Midbrain (tissue), 1 donor: Measurements from ENCODE around the gene ADGB.

ENCODE experiments used
- DNase-seq: peaks from one replicate; lab custom pipeline; 2025; lab: John Stamatoyannopoulos, UW

The ADGB gene

DNA sequence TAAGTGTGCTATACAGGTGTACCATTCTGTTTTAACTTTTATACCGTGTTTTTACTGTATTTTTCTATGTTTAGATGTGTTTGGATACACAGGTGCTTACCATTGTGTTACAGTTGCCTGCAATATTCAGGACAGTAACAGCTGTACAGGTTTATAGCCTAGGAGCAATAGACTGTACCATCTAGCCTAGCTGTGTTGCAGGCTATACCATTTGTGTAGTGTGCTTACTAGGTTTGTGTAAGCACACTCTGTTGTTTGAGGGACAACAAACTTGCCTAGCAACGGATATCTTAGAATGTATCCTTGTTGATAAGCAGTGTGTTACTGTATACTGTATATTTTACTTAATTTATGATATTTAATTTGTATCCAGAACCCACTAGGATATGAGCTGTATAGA lies 35.2 kb downstream of the ADGB start:
- DNase-seq: no peak

DNA sequence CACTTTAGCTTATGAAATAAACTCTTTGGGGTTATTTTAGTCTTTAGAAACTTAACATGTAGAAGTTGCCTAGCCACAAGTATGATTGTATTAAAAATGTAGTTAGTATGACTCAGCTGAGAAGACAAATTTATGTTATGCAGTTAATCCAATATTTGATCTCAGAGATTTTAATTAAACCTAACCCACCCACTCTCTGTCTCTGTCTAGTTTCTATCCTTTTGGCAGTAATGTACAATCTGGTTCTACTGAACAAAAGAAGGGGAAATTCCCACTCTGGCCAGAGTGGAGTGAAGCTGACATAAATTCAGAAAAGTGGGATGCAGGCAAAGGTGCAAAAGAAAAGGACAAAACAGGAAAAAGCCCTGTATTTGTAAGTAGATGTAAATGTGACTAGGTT lies 36.4 kb downstream of the ADGB start:
- no peak for DNase-seq

DNA sequence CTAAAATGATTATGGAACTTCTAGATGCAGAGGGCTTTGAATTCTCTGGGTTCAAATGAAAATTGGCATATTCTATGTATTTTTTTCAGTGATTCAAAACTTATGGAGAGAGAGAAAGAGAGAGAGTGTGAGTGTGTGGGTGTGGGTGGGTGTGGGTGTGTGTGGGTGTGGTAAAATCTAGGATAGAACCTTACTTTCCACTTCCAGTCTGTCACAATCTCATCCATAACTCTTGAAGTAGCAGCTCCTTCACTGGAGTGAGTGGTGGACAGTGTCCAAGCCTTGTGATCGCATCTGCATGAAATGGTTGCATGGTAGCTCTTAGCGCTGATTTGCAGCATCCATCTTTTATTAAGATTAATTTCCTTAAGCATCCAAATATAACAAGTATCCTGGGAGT lies 37.7 kb downstream of the ADGB start:
- DNase-seq: no peak

DNA sequence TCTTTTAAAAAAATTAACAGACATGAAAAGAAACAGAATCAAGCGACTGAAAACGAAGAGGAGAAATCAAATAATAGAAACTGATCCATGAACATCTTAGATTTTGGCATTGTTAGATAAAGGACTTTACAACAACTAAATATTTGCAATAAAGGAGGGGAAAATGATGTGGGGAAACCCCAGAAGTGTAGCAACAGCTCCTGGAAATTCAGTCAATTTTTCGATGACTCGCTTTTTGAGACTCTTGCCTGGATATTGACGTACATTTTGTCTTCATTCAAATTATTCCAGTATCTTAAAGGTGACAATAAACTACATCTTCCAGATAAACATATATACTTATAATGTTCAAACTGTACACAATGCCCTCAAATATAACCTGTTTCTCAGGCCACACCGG lies 44.1 kb downstream of the ADGB start:
- DNase-seq: no peak

DNA sequence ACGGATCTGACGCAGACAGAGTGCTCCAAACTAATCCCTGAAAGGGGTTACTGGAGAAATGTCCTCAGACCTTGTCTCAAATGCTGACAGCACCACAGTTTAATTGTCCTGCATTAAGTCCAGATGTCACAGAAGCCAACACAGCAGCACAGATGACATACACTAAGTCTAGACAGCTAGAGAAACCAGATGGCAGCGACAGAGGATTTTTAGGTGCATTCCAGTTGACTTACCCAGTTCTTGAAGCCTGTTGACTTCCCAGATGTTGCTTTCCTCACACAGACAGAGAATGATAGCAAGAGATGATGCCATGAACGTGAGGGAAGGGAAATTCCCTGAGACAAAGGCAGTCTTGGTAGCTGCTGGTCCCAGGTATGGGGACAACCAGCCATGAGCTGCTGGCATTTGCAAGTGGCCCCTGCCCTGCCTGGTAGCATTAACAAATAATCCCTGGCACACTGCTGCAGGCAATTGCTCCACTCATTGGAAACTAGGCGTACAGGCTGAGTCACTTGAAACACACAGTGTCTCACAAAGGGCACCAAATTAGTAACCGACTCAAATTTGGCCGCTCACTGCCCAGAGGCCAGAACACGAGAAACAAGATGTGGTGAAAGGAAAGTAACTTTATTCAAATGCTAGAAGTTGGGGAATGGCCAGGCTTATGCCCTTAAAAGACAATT lies 52.2 kb downstream of the ADGB start:
- no peak for DNase-seq

DNA sequence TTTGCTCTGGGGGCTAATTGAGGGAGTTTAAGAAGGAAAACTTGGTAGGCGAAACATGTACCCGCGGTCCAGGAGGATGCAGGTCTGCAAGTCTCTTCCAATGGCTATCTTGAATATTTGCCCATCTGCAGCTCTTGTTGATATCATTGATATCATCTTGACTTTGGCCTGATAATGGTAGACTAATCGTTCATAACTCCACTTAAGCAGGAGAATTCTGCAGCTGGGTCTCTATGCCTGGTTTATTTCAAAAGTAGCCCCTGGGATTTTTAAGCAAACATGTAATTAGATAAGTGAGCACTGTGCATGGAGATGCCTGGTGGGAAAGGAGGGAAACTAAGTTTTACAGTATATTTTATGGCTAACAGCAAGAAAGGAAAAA lies 52.7 kb downstream of the ADGB start:
- no peak for DNase-seq

DNA sequence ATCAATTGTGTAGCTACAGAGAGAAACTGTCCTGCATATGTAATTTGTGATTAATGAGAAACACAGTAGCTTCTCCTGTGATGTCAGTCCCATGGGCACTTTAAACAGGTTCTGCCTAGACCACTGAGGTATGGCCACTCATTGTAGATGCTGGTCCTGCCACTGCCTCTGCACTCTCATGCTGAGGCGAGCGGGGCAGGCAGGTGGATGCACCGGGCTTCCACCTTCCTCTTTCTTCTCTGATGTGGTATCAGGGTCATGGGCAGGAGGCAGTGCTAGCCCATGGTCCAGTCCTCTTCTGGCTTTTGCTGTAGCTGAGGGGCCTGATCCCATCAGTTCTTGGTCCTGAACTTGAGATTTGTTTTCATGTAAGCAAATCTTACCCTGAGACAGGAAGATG lies 58.7 kb downstream of the ADGB start:
- DNase-seq: no peak

DNA sequence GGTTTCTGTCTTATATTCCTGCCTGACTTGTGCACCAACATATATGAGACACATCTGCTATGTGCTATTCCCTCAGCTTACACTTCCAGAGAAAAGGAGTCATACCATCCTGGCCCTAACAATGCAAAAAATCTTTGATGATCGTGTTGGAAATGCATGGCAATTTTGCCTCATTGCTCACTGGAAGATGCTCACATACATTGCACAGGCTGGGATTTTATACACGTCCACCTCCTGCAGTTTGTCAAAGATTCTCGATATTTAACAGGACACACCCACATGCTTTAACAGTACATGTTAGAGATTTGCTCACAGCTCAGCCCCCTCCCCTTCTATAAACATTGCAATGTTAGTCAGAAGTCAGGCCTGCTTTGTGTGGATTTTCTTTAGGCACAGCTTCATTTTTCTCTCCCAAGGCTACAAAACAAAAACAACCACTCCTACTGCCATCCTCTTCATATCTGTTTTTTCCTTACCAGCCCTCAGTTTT lies 66.1 kb downstream of the ADGB start:
- no peak for DNase-seq

DNA sequence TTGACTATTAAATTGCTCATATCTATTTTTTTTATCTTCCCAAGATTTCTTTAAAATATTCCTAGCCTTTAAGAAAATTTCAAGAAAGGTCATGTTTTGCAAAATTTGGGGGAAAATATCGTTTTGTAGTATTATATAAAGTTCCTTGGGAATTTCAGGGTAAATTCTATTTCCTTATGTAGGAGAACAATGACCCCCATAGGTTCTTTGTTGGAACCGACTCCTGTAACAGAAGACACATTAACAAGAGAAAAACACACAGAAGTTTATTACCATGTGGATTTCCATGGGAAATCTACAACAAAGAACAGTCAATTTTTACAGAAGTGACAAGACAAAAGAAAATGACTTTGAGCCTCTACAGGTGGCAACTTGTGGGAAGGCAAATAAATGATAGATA lies 68.1 kb downstream of the ADGB start:
- no peak for DNase-seq

DNA sequence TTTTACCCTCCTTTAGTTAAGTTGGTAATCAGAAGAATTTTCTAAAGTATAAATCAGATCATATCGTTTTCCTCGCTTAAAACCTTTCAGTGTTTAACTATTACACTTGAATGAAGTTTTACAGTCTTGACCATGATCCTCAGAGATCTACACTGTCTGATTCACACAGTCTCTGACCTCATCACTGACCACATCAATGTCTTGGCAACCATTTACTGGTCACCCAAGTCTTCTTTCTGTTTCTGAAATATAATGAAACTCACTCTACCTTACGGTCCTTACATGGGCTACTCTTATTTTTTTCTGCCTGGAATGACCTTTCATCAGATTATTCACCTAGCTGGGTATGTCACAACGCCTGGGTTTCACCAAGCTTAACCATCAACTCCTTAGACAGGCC lies 71.4 kb downstream of the ADGB start:
- no peak for DNase-seq

DNA sequence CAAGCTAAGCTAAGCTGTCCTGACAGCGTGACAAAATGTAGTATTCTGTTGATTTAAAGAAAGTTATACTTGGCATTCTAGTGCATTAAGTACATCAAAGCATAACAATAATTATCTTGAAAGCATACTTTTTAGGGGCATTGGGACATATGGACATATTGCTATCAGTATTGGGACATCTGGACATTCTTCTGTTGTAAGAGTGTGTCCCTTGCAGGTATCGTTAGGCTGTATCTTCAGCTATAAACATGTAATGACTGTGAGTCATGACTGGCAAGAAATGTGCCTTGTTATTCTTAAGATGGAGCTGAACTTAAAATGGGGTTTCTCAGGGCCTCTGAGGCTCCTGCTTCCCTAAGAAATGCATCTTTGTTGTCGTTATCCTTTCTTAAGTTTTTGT lies 74.3 kb downstream of the ADGB start:
- DNase-seq: no peak

DNA sequence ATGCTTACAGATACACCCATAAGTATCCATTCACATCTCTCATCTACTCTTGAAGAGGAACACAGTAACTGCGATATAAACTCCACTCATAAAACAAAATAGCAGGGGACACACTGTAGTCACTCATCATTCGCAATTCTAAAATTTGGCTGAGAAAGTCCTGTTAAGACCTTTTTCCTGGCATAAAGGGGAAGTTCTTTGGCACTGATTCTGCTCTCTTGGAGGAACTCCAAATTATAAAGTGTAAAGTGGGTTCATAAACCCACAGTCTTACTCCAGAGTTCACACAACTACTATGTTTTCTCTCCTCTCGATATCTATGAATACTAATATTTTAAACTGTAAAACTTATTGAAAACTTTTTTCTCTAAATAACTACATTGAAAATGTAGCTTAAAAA lies 80.6 kb downstream of the ADGB start:
- DNase-seq: peak; percentile 3

DNA sequence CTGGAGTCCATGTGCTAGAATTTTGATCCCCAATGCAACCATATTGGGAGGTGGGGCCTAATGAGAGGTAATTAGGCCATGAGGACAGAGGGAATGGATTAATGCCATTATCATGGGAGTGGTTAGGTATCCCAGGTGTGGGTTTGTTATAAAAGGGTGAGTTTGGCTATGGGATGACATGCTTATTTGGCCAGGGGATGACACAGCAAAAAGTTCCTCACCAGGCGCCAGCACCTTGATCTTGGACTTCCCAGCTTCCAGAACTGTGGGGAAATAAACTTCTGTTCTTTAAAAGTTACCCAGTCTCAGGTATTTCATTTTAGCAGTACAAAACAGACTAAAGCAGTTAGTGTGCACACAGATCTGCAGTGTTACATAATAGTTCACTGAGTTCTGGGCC lies 84.1 kb downstream of the ADGB start:
- no peak for DNase-seq

DNA sequence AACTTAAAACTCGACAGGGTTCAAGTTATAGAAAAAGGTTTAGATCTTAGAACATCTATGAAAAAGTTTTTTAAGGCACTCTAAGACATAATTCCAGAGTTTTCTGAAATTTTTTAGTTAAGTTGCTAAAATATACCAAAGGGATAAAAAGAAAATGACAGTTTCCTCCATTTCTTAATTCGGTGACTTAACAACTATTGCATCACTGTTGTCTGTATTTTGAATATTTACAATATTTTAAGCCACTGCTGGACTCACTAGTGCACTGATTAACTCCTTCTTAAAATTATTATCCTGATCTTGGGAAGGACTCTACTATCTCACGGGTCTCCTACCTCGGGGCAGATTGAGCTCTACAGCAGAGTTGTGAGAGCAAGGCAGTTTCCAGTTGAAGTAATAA lies 91.0 kb downstream of the ADGB start:
- DNase-seq: no peak

DNA sequence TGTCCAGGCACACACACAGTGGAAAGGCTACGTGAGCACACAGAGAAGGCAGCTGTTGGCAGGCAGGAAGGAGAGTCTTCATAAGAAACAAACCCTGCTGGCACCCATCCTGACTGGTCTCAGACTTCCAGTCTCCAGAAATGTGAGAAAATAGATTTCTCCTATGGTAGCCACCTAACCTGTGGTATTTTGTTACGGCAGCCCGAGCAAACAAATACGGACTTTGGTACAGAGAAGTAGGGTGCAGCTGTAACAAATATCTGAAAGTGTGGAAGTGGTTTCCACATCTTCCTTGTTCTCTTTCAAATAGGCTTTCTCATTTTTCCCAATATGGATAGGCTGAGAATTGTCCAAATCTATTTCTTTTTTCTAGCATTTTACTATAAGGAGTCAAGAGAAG lies 94.6 kb downstream of the ADGB start:
- no peak for DNase-seq

DNA sequence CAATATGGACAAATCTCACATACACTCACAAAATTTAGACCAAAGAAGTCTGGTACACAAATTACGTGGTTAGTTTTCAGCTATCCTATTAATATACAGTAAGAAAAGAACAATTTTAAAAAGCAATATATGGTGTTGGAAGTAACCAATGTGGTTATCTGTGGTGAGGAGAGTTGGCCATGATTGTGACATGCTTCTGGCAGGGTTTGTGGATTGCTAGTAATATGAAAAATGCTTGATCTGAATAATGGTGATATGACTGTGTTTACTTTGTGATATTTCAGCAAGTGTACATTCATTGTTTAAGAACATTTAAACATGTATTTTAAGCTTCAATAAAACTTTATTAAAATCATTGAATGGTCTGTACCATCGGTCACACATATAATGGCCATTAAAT lies 99.1 kb downstream of the ADGB start:
- no peak for DNase-seq

DNA sequence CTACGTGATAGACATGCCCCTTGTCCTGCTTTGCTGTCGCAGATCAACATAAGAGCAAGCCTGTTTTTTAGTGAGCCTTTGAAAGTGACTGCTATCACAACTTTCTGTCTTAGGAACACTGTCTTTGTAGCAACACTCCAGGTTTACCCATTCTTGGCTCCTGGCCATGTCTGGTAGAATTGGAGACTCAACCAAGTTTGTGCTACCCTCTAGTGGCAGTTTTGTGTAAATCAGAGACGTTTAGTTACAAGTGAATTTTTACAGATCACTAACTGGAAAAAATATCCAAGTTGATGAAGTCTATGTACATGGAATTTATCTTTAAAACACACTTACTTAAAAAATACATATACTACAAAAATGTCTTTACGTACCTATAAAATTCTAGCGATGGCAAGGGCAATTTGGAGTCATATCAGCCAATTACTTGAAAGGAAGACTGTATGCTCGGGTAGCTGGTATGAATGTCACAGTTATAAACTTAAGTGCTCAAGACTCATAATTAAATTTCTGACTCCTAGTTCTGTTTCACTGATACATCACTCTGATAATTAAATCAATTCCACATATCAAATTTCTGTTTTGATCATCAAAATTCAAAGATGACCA lies 101.4 kb downstream of the ADGB start:
- peak; percentile 85 for DNase-seq

DNA sequence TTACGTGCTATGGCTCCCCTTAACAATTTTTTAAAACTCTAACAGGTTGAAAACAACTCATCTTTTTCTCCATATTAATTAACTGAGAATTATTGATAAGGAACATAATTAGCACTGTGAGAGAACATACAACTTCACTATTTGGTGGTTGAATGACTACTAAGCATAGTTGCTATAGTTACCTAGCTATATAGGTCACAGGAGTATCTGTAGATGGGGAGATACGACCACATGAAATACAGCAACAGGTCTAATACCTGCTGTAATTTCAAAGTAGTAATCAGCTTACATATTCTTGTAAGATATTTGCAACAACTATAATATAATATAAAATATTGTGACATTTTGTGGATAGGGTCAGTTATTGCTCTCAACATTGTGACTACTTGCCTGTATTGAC lies 102.9 kb downstream of the ADGB start:
- no peak for DNase-seq

DNA sequence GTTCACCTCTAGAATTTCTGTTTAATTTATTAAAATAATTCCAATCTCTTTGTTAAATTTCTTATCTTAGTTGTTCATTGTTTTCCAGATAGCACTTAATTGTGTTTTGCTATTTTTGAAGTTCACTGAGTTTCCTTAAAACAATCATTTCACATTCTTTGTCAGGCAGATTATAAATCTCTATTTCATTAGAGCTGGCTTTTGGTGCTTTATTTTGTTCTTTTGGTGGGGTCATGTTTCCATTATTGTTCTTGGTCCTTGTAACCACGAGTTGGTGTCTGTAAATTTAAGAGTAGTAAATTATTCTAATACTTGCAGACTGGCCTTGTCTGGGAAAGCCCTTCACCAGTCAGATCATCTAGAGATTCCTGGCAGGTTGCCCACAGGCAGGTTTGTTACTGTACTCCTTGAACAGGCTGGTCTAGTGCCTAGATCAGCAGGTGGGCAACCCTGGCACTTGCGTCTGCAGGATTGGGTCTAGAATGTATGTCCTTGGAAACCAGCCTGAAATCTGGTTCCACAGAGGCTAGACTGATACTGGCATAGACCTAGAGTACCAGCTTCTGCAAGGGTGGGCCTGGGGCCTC lies 110.4 kb downstream of the ADGB start:
- DNase-seq: no peak

DNA sequence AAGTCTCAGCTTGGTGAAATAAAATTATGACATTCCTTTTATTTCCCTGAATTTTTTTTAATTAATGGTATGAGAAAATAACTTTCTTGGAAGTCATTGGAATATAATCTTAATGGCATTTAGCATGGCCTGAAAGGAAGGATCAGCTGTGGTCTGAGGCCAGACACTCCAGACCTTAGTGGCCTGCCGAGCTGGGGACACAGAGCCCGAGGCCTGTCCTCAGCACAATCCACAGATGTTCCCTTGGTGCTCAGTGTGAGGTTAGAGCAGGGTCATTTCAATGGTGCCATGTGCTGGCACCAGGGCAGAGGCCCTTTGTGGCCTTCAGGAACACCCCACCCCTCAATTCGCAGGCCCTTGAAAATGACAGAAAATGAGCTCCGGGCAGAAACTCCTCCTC lies 120.6 kb downstream of the ADGB start:
- no peak for DNase-seq

DNA sequence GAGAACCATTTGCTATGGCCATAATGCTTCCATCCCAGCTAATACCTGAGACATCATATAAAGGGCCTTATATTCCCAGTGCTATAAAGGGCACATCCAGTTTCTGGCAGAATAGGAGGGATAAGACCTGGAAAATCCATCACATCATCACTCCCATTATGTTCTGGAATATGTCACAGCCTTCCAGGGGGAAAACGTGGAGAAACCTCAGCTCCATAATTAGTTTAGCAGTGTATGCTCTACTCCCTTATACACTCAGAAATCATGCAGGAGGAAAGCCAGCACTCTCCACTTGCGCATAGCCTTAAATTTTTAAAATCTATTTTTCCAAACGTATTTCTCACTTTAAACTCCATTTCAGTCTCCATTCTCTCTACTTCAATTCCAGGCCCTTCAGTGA lies 140.9 kb downstream of the ADGB start:
- no peak for DNase-seq

DNA sequence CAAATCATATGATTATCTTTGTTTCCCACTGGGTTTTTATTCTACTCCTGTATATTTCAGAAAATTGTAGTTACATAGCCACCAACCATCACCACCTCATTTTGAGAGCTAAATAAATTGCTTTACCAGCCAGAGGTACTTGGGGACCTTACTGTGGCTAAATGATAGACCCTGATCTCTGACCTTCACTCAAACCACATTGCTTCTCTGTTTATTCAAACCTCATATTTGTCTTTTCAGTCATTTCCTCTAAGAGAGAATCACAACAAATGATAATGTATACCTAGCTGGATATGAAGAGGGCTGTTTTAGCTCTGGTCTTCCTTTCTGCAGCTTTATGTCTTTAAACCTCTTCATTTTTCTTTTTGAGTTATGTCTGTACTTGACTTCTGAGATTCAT lies 142.8 kb downstream of the ADGB start:
- DNase-seq: no peak

DNA sequence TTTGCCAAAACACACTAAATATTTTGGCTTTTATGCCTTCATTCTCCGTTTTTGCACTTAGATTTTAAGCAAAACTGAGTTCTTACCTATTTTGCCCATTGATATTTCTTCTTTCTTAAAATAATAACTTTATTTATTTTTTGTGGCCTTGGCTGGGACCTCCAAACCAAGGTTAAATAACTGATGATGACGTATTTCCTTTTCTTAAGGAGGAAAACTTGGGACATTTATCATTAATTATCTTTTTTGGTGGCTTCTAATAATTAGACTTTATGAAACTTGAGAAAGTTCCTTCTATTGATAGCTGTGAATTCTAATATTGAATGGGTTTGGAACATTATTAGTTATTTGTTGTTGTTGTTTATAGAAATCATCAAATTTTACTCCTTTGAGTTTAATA lies 154.5 kb downstream of the ADGB start:
- no peak for DNase-seq

DNA sequence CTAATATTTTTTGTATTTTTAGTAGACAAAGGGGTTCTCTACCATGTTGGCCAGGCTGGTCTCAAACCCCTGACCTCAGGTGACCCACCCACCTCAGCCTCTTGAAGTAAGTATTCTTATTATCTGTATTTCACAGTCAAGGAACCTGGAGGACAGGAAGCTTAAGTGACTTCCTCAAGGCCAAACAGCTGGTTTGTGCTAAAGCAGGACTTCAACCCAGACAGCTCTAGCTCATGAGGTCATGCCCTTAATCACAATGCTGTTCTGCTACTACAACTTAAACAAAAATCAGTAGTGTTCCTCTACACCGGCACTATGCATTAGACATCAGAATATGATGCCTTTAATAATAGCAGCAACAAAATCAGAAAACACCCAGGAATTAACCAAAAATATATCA lies 168.9 kb downstream of the ADGB start:
- DNase-seq: no peak
